GM20431 (cell line): ENCODE measurements around the gene ZFAND3.

Experiments
- in situ Hi-C: fragments of 300-500 bp; cut with MseI, MboI; formaldehyde crosslinking; loops from one replicate; pipeline ENCODE4 v1.15.0; 2020; ENCODE audit warnings: low sequenced_read_pairs; ENCODE audit not compliant: unreplicated experiment

The ZFAND3 gene

GRCh38 chr6:37822851-37823682 is 3.5 kb downstream of the ZFAND3 start:
- in situ Hi-C loops, result no loop called here

GRCh38 chr6:37824170-37824569 is 4.6 kb downstream of the ZFAND3 start:
- in situ Hi-C loops, result no loop called here

GRCh38 chr6:37826188-37826587 is 6.7 kb downstream of the ZFAND3 start:
- in situ Hi-C loops, result no loop called here

- in situ Hi-C loops, result no loop called here
These were observed 7.5 kb downstream of the ZFAND3 start for GRCh38 chr6:37826993-37827392.

- in situ Hi-C loops, result no loop called here
These were observed 8.2 kb downstream of the ZFAND3 start for GRCh38 chr6:37827603-37828265.

- in situ Hi-C loops, result no loop called here
These were observed 10.7 kb downstream of the ZFAND3 start for GRCh38 chr6:37830225-37830624.

GRCh38 chr6:37831457-37831856 is 11.9 kb downstream of the ZFAND3 start:
- in situ Hi-C loops, result no loop called here

- in situ Hi-C loops, result no loop called here
These were observed 16.4 kb downstream of the ZFAND3 start for GRCh38 chr6:37835923-37836322.

- in situ Hi-C loops, result no loop called here
These were observed 18.8 kb downstream of the ZFAND3 start for GRCh38 chr6:37838219-37838921.

- in situ Hi-C loops, result no loop called here
These were observed 20.8 kb downstream of the ZFAND3 start for GRCh38 chr6:37840143-37840939.

GRCh38 chr6:37840940-37841300 is 21.4 kb downstream of the ZFAND3 start:
- in situ Hi-C loops, result no loop called here

- in situ Hi-C loops, result no loop called here
These were observed 25.7 kb downstream of the ZFAND3 start for GRCh38 chr6:37845026-37845911.

- in situ Hi-C loops, result no loop called here
These were observed 26.4 kb downstream of the ZFAND3 start for GRCh38 chr6:37845930-37846329.

- in situ Hi-C loops, result no loop called here
These were observed 28.2 kb downstream of the ZFAND3 start for GRCh38 chr6:37847704-37848103.

GRCh38 chr6:37848371-37848770 is 28.8 kb downstream of the ZFAND3 start:
- in situ Hi-C loops, result no loop called here

- in situ Hi-C loops, result no loop called here
These were observed 30.7 kb downstream of the ZFAND3 start for GRCh38 chr6:37850260-37850659.

- in situ Hi-C loops, result no loop called here
These were observed 31.3 kb downstream of the ZFAND3 start for GRCh38 chr6:37850728-37851285.

GRCh38 chr6:37851997-37852524 is 32.5 kb downstream of the ZFAND3 start:
- in situ Hi-C loops, result no loop called here

GRCh38 chr6:37856285-37856684 is 36.8 kb downstream of the ZFAND3 start:
- in situ Hi-C loops, result no loop called here
